HG02623 (cell line): ENCODE results near the gene POR.

Experiments used
- ATAC-seq: cut with Tn5 transposase; IDR thresholded peaks from one replicate; pipeline ENCODE4 v1.9.1; 2021; ENCODE audit warnings: moderate library complexity; ENCODE audit not compliant: unreplicated experiment

Gene POR

DNA sequence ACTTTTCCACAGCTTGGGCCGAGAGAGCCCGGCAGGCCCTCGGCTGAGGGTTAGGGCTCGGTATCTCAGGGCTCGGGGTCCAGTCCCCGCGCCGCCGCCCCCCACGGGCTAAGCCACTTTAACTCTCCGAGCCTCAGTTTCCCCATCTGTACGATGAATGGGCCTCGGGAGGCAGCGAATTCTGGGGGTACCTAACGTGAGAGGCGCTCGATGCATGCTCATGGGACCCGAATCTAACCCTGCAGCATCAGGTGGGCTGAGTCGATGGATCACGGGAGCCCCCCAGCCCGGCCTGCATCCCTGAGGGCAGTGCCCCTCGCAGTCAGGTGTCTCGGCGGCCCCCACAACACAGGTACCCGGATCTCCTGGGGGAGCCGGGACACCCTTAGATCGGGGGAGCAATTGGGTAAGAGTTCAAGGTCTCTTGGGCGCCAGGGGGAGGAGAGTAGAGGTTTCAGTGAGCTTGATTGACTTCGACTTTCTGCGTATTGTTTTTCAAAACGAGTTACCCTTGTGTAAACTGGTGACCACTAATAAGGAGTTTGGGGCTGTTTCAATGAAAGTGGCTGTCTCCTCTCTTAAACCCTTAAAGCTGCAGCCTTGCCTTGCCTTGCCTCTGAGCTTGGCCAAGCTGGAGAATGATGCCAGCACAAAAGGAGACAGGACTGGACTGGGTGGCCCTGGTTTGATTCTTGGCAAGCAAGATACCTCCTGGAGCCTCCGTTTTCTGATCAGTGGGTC is 631 bp downstream of the POR start:
- ATAC-seq = no peak

DNA sequence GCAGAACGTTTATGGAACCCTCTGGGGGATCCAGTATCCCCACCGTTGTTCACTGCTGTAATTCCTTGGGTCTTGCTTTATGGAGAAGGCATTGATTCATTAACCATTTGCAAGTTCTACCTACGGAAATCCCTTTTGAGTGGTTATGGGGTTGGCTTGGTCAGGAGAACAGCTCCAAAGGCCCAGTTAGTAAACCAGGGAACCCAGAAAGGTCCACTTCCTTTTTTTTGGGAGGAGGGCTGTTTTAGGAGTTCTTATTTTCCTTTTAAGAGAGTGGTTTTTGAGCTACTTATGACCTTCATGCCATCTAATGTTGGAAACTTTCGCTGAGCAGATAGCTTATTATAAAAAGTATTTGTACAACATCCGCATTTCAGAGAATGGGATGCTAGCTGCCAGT is 1.3 kb downstream of the POR start:
- ATAC-seq = no peak

DNA sequence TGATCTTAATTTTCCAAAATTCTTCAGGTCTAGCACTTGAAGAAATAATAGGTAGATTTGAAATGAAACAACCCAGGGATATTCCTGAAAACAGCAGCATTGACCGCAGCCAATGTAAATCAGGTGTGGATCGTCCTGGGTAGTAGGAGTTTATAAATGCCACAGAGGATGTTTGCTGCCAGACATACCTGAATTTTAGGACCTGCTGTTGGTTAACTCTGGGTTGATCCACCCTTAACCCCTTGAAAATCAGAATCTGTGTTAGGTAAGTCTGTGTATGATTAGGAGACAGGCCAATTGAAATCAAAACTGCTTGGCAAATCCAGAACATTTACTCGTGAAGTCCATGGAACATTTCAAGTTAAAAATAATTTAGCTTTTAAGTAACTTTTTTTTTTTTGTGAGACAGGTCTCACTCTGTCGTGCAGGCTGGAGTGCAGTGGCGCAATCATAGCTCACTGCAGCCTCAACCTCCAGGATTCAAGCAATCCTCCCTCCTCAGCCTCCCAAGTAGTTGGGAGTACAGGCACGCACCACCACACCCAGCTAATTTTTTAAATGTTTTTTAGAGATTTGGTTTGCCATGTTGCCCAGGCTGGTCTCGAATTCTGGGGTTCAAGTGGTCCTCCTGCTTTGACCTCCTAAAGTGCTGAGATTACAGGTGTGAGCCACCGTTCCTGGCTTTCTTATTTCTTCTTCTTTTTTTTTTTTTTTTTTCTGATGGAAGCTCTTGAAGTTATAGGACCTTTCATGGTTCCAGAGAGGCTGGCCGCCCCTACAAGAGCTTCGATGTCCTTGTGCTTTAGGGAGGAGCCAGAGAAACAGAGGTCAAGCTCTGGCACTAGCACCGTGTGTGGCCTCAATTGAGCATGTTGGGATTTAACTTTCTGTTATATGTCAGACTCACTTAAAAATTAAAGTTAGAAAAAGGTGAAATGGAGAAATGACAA is 2.0 kb downstream of the POR start:
- no peak for ATAC-seq

DNA sequence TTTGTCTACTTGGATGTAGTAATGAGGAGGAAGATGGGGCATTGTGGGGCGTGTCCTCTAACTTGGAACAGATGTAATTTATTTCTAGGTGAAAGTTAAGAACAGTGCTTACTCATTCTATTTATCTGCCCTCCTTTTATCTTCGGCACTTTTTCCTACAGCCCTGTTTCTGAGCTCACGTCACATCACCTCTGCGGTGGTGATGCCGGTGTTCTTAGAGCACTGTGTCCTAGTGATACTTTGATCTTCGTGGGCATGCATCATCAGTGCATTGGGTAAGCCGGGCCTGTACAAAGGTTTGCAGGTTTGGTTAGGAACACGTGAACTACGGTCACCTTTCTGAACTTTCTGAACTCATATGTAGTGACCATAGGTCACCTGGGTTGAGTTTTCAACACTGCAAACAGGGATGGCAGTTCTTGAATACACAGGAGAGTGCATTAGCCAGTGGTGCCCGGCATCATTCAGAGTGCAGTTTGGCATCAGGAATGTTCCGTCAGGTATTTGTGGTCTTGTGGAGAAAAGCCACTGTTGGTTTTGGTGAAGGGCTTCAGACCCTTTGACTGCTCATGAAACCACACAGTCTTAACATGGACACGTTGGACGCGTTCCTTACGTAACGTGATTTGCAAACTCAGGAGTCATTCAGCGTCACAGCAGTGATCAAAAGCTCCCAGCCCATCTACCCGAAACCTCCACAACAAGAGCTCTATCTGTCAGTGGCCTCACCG is 5.6 kb downstream of the POR start:
- no peak for ATAC-seq

DNA sequence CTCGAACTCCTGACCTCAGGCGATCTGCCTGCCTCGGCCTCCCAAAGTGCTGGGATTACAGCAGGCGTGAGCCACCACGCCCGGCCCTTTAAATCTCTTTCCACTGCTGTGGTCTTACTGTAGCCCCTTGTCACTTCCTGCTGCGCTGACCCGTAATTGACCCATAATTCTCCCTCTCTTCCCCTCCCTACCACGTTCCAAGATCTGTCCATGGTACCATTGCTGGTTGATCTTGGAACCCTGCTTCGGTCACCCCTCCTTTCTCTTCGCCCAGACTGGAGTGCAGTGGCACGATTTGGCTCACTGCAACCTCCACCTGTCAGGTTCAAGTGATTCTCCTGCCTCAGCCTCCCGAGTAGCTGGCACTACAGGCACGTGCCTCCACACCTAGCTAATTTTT is 6.5 kb downstream of the POR start:
- ATAC-seq = no peak

DNA sequence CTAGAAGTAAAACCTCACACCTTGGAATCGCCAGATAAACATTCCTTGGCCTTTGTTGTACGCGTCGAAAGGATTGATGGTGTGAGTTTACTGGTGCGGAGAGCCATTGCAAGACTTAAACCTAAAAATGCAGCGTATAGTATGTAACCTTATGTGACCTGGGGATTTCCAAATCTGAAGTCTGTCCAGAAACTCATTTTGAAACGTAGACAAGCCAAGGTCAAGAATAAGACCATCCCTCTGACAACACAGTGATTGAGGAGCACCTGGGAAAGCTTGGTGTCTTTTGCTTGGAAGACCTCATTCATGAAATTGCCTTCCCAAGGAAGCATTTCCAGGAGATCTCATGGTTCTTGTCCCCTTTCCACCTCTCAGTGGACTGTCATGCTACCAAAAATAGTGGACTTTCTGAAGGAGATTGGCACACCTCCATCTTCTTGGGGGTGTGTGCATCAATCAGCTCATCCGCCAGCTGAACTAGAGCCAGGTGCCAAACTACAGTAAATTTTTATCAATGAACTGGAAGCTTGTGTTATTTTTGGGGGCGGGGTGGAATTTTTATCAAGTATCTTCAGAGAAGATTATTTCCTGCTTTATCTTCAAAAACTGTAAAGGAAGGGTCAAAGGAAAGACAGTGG is 8.1 kb downstream of the POR start:
- no peak for ATAC-seq

DNA sequence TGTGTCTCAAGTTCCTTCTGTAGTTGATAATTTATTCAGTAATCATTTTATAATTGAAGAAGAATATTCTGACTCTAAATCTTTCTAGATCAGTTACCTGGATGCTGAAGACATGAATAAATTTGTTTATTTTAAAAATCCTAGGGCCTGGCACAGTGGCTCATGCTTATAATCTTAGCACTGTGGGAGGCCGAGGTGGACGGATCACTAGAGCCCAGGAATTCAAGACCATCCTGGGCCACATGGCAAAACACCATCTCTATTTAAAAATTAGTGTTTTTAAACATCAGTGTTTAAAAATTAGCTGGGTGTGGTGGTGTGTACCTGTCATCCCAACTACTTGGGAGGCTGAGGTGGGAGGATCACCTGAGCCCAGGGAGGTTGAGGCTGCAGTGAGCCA is 9.3 kb downstream of the POR start:
- no peak for ATAC-seq

DNA sequence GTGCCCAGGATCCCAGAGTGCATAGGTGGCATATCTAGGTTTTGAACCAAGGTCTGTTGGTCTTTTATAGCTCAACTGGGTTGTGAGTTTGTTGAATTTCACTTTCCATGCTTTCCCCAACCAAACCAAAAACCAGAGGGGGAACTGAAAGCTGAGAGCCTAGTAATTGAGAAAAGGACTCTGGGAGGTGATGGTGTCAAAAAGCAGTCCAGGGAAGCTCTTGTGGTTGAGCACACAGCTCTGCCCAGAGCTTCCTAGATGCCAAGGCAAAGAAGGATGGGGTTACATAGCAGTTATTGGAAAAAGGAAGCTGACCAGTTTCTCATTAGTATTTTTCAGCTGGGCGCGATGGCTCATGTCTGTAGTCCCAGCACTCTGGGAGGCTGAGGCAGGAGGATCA is 9.9 kb downstream of the POR start:
- ATAC-seq = no peak

DNA sequence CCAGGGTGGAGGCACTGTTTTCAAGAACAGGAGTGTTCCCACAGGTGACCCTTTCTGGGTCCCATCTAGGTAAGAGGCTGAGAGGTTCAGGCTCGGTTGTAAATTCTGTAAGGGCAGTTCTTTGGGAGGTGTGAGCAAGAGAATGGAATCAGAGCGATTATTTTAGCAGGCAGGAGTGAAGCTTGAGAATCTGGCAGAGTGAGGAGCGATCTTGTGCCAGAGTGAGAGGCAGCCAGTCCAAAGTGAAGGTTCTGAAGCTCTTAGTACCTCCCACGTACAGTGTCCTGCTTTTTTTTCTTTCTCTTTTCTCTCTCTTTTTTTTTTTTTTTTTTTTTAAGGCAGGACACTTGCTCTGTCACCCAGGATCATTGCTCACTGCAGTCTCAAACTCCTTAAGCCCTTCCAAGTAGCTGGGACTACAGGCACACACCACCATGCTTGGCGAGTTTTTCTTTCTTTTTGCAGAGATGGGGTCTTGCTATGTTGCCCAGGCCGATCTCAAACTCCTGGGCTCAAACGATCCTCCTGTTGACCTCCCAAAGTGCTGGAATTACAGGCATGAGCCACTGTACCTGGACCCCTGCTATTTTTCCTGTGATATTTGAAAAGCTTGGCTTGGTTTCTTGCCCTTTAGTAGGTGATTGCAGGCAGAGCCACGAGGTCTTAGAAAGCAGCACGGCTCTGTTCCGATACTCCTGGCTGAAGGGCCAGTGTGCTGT is 10.9 kb downstream of the POR start:
- no peak for ATAC-seq

DNA sequence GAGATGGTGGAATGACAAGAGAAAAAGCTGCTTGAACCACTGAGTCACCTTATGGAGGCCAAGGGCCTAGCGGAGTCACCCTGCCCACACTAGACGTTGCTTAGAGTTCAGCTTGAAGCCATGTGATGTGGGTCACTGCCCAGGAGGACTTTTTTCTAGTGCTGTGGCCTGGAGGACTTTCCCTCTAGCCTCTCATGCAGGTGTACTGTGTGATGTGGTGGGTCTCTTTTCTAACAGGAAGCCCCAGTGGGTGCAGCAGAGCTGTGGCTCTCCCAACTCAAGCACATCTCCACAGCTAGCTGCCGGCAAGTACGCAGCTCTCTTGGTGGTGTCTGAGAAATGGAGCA is 13.6 kb downstream of the POR start:
- ATAC-seq = no peak

DNA sequence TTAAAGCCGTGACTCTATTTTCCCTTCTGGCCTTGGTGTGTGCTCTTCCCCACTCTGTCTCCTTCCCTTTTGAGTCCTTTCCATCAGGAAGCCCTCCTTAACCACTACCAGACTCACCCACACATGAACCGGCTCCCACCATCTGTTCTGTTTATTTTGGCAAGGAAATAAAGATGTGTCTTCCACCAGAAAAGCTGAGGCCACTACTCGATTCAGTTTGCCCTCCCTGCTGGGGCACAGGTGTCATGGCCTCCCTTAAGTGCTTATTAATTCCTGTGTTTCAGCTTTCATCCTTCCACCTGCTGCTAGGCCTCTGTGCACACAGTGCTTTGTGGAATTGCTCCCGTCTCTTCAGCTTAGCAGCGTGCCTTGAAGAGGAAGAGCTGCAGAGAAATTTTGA is 16.7 kb downstream of the POR start:
- ATAC-seq = no peak

DNA sequence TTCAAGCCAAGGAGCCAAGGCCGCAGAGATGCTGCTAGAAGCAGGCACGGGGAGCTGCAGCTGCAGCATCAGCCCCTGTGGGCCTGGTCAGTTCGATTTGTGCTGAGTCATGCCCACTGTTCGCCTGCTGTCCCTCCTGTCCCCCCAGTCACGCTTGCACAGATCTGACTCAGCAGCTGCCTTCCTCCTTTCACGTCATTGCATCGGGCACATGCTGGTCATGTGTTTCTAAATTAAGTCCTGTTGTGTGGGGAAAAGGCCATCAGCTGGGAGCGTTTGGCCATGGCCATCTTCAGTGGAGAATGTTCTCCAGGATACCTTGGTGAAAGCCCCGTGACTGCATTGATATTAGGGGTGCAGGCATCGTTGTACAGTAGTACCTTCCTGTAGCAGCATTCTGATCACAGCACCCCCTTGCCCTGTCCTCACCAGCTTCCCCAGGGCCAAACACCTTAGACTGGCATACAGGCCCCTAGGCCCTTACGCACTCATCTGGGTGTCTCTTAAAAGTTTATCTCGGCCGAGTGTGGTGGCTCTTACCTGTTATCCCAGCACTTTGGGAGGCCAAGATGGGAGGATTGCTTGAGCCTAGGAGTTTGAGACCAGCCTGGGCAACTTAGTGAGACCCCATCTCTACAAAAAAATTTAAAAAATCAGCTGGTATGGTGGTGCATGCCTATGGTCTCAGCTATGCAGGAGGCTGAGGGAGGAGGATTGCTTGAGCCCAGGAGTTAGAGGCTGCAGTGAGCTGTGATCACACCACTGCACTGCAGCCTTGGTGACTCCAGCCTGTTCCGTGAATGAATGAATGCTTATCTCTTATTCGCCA is 23.2 kb downstream of the POR start:
- ATAC-seq = no peak

DNA sequence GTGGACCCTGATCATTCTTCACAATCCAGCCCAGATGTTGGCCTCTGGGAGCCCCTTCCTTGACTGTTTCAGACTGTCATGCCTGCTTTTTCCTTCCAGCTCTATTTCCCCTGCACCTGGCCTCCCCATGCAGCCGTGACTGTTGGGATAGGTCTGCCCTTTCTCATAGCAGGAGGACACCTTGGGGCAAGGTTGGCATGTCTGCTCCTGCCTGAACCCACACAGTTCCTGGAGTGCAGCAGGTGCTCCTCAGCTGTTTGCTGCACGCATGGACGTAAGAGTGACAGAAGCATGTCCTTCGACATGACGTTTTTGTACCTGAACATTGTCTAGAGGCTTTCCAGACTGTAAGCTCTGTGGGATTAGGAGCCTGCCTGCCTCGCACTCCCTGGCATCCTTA is 24.0 kb downstream of the POR start:
- no peak for ATAC-seq

DNA sequence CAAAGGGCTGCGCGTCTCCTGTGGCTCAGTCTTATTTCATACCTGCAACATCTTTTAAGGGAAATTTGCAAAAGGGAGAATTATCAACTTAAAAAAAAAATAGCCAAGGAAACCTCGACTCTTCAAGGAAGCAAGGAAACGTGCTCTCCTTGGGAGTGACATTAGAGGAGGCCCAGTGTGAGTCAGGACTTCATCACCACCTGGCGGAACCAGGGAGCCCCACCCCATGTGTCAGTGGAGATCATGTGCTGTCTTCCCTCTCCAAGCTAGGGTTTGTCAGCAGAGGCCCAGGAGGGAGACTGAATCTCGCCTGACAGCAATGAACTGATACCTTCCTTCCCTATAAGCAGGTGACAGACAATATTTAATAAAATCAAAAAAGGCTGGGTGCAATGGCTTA is 28.9 kb downstream of the POR start:
- ATAC-seq = no peak

DNA sequence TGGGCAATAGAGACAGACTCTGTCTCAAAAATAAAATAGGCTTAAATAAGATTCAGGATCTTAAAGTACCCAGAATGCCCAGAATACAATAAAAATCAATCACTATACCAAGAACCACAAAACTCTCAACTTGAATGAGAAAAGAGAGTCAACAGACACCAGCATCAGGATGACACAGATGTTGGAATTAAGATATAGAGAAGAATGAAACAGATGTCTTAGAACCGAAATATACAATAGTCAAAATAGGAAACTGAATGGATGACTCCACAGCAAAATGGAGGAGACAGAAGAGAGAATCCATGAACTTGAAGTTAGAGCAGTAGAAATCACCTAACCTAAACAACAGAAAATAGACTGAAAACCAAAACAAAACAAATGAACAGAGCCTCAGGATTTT is 29.6 kb downstream of the POR start:
- no peak for ATAC-seq

DNA sequence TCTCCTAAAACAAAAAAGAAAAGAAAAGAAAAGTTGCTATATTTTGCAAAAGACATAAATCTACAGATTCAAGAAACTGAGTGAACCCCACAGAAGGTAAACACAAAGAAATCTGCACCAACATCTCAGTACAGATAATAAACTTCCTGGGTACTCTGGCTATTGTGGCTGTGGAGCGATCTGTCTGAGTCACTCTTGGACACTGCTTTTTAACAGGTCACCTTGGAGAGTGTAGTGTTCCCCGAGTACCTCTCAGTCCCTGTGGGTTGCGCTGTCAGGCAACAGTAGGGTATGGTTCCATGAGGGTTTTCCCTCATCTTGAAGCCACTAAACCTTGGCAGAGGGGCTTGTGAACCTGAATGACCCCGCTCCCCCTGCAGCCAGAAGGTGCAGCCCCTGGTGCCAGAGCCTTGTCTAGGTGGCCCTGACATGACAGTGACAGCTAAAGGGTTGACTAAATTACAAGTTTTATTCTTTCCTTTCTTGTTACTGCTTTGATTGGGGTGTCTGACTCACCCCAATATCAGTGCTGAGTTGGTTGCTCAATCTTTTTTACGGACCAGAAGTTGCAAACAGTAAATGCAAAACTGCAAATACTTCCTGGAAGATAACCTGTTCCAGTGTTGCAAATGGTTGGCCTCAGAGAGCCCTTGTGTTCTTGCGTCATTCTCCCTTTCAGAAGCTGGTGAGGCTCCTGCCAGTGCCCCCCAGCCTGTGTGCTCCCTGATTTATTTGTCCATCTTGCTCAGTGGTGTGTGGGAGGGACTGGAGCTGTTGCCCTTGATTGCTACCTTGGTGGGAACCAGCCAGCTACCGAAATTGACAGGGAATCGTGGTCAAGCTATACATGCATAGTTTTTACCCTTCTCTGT is 30.6 kb downstream of the POR start:
- no peak for ATAC-seq

DNA sequence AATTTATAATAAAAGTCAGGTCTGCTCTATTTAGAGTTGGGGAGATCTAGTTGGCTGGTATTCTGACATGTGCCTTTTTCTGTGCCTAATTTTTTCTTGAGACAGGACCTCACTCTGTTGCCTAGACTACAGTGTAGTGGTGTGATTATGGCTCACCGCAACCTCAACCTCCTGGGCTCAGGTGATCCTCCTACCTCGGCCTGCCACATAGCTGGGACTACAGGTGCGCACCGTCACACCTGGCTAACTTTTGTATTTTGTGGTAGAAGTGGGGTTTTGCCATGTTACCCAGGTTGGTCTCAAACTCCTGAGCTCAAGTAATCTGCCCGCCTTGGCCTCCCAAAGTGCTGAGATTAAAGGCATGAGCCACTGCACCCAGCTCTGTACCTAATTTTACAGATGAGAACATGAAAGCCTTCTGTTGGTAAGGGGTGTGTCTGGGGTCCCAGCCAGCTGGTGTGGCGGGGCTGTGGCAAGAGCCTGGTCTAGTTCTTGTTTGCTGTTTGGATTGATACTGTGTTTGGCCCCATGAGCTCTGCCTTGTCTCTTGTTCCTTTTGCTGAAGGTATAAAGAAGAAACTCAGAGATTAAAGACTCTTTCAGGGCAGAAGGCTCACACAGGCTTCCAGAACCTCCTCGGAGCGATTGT is 31.4 kb downstream of the POR start:
- ATAC-seq = no peak

DNA sequence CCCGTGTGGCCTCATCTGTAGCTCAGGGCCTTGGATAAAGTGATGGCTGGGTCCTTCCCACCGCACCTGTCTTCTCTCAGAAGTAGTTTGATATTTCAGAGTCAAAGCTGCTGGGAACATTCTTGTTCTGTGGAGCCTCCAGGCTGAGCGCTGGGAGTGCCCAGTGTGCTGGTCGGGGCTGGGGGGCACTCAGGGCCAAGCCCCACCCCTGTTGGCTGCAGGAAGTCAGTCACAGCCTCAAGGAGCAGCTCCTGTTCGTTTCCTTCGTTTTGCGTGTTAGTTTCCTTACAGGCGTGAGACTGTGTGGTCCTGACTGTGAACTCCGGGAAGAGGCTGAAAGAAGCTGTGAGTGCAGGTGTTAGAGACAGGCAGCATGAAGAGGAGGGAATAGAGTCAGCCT is 33.2 kb downstream of the POR start:
- ATAC-seq = no peak
